HEK293 (cell line): ENCODE results near the gene PHACTR3.

Source experiments
- CTCF ChIA-PET: fragments of 350-600 bp; formaldehyde crosslinking; extraction: SDS; loops from one replicate; lab custom pipeline; 2021; ENCODE audit warnings: antibody characterized with exemption; lab: Yijun Ruan, JAX
- POLR2A ChIA-PET: fragments of 300-600 bp; formaldehyde crosslinking; extraction: SDS; loops from one replicate; lab custom pipeline; 2020; ENCODE audit warnings: antibody characterized with exemption, inconsistent platforms; lab: Yijun Ruan, JAX
- H3K27ac ChIP-seq: fragments of 200-500 bp; sonication (Bioruptor generic); 2 replicates; pipeline ENCODE4 v1.5.1; 2014; ENCODE audit warnings: low read depth, low read length, control low read depth, inconsistent platforms; ENCODE audit errors: extremely low read depth
- H3K36me3 ChIP-seq, 2 experiments: fragments of 200-500 bp in 1 of 2; sonication (Bioruptor generic) in 1 of 2; 1 replicate in 1 of 2; 2 replicates in 1 of 2; pipeline ENCODE4 v1.5.1; 2014 to 2017; ENCODE audit warnings: inconsistent platforms in 2 of 2, low read length in 2 of 2; ENCODE audit not compliant: control insufficient read depth in 2 of 2, insufficient read depth in 1 of 2
- H3K4me1 ChIP-seq: fragments of 200-500 bp; sonication (Bioruptor generic); 2 replicates; pipeline ENCODE4 v1.5.1; 2014; ENCODE audit warnings: mild to moderate bottlenecking, low read length, inconsistent platforms; ENCODE audit not compliant: control insufficient read depth, insufficient read depth
- H3K4me3 ChIP-seq: 2 replicates; pipeline ENCODE4 v1.5.1; 2011; ENCODE audit warnings: low read depth, mild to moderate bottlenecking, control low read depth, low read length, moderate library complexity
- H3K9me3 ChIP-seq: fragments of 200-500 bp; sonication (Bioruptor generic); 2 replicates; pipeline ENCODE4 v1.5.1; 2014; ENCODE audit warnings: low read depth, low read length, inconsistent platforms; ENCODE audit not compliant: control insufficient read depth, insufficient read depth
- KLF1 ChIP-seq: fragments of 450-650 bp; formaldehyde crosslinking; IDR thresholded peaks from 2 replicates; pipeline ENCODE4 v1.5.1; 2016; ENCODE audit warnings: missing biosample characterization, missing genetic modification characterization
- KLF16 ChIP-seq: fragments of 450-650 bp; formaldehyde crosslinking; IDR thresholded peaks from 2 replicates; pipeline ENCODE4 v1.5.1; 2017; ENCODE audit warnings: missing biosample characterization, missing genetic modification characterization
- KLF8 ChIP-seq: fragments of 450-650 bp; formaldehyde crosslinking; IDR thresholded peaks from 2 replicates; pipeline ENCODE4 v1.5.1; 2016; ENCODE audit warnings: missing biosample characterization, missing genetic modification characterization
- SCRT2 ChIP-seq: fragments of 450-650 bp; formaldehyde crosslinking; IDR thresholded peaks from 2 replicates; pipeline ENCODE4 v1.5.1; 2016; ENCODE audit warnings: missing biosample characterization, missing genetic modification characterization
- ZBTB20 ChIP-seq: fragments of 450-650 bp; formaldehyde crosslinking; IDR thresholded peaks from 2 replicates; pipeline ENCODE4 v1.5.1; 2016; ENCODE audit warnings: missing biosample characterization, missing genetic modification characterization
- ZEB2 ChIP-seq: fragments of 450-650 bp; formaldehyde crosslinking; IDR thresholded peaks from 2 replicates; pipeline ENCODE4 v1.5.1; 2016; ENCODE audit warnings: missing biosample characterization, missing genetic modification characterization
- ZFP69B ChIP-seq: fragments of 450-650 bp; formaldehyde crosslinking; IDR thresholded peaks from 2 replicates; pipeline ENCODE4 v1.5.1; 2016; ENCODE audit warnings: missing biosample characterization, missing genetic modification characterization
- ZIC2 ChIP-seq: fragments of 450-650 bp; formaldehyde crosslinking; IDR thresholded peaks from 2 replicates; pipeline ENCODE4 v1.5.1; 2016; ENCODE audit warnings: missing biosample characterization, missing genetic modification characterization
- ZNF112 ChIP-seq: fragments of 450-650 bp; formaldehyde crosslinking; IDR thresholded peaks from 2 replicates; pipeline ENCODE4 v1.5.0; 2017; ENCODE audit warnings: missing biosample characterization, missing genetic modification characterization
- ZNF121 ChIP-seq: fragments of 450-650 bp; formaldehyde crosslinking; IDR thresholded peaks from 2 replicates; pipeline ENCODE4 v1.5.1; 2016; ENCODE audit warnings: missing biosample characterization, missing genetic modification characterization
- ZNF132 ChIP-seq: fragments of 450-650 bp; formaldehyde crosslinking; IDR thresholded peaks from 2 replicates; pipeline ENCODE4 v1.5.1; 2017; ENCODE audit warnings: missing biosample characterization, missing genetic modification characterization, borderline replicate concordance
- ZNF211 ChIP-seq: fragments of 450-650 bp; formaldehyde crosslinking; IDR thresholded peaks from 2 replicates; pipeline ENCODE4 v1.5.1; 2016; ENCODE audit warnings: low read depth, missing biosample characterization, missing genetic modification characterization
- ZNF214 ChIP-seq: fragments of 450-650 bp; formaldehyde crosslinking; IDR thresholded peaks from 2 replicates; pipeline ENCODE4 v1.5.1; 2017; ENCODE audit warnings: missing biosample characterization, mild to moderate bottlenecking, missing genetic modification characterization, borderline replicate concordance
- ZNF433 ChIP-seq: fragments of 450-650 bp; formaldehyde crosslinking; IDR thresholded peaks from 2 replicates; pipeline ENCODE4 v1.5.1; 2016; ENCODE audit warnings: missing biosample characterization, missing genetic modification characterization, low read depth
- ZNF473 ChIP-seq: fragments of 450-650 bp; formaldehyde crosslinking; IDR thresholded peaks from 2 replicates; pipeline ENCODE4 v1.5.1; 2017; ENCODE audit warnings: missing biosample characterization, missing genetic modification characterization
- ZNF596 ChIP-seq: fragments of 450-650 bp; IDR thresholded peaks from 2 replicates; pipeline ENCODE4 v1.5.0; 2018; ENCODE audit warnings: missing biosample characterization, mild to moderate bottlenecking, missing genetic modification characterization, moderate library complexity
- ZNF600 ChIP-seq: fragments of 450-650 bp; formaldehyde crosslinking; IDR thresholded peaks from 2 replicates; pipeline ENCODE4 v1.5.1; 2016; ENCODE audit warnings: missing biosample characterization, missing genetic modification characterization
- ZNF664 ChIP-seq: fragments of 450-650 bp; formaldehyde crosslinking; IDR thresholded peaks from 2 replicates; pipeline ENCODE4 v1.5.1; 2016; ENCODE audit warnings: missing biosample characterization, missing genetic modification characterization
- ZNF768 ChIP-seq: fragments of 450-650 bp; formaldehyde crosslinking; IDR thresholded peaks from 2 replicates; pipeline ENCODE4 v1.5.1; 2018; ENCODE audit warnings: missing biosample characterization, mild to moderate bottlenecking, missing genetic modification characterization
- ZNF791 ChIP-seq: fragments of 450-650 bp; formaldehyde crosslinking; IDR thresholded peaks from 2 replicates; pipeline ENCODE4 v1.5.1; 2016; ENCODE audit warnings: missing biosample characterization, missing genetic modification characterization
- ZNF792 ChIP-seq: fragments of 450-650 bp; formaldehyde crosslinking; IDR thresholded peaks from 2 replicates; pipeline ENCODE4 v1.5.1; 2016; ENCODE audit warnings: missing biosample characterization, missing genetic modification characterization
- ZNF837 ChIP-seq: fragments of 450-650 bp; formaldehyde crosslinking; IDR thresholded peaks from 2 replicates; pipeline ENCODE4 v1.5.1; 2016; ENCODE audit warnings: missing biosample characterization, missing genetic modification characterization
- ZSCAN30 ChIP-seq: fragments of 450-650 bp; IDR thresholded peaks from 2 replicates; pipeline ENCODE4 v1.5.1; 2018; ENCODE audit warnings: missing biosample characterization, mild to moderate bottlenecking, missing genetic modification characterization, moderate library complexity
- ZXDB ChIP-seq: fragments of 450-650 bp; formaldehyde crosslinking; IDR thresholded peaks from 2 replicates; pipeline ENCODE4 v1.5.1; 2016; ENCODE audit warnings: missing biosample characterization, missing genetic modification characterization
- TF ChIP-seq, protein P1 (sequence below): fragments of 450-650 bp; formaldehyde crosslinking; IDR thresholded peaks from 2 replicates; pipeline ENCODE4 v1.5.1; 2017; ENCODE audit warnings: missing biosample characterization, mild to moderate bottlenecking, missing genetic modification characterization, moderate library complexity
- TF ChIP-seq, protein P2 (sequence below): fragments of 450-650 bp; formaldehyde crosslinking; IDR thresholded peaks from 2 replicates; pipeline ENCODE4 v1.5.1; 2016; ENCODE audit warnings: missing biosample characterization, missing genetic modification characterization
- TF ChIP-seq, protein P3 (sequence below): fragments of 450-650 bp; IDR thresholded peaks from 2 replicates; pipeline ENCODE4 v1.5.1; 2018; ENCODE audit warnings: missing biosample characterization, mild to moderate bottlenecking, missing genetic modification characterization
- TF ChIP-seq, protein P4 (sequence below): fragments of 450-650 bp; formaldehyde crosslinking; IDR thresholded peaks from 2 replicates; pipeline ENCODE4 v1.5.1; 2016; ENCODE audit warnings: missing biosample characterization, missing genetic modification characterization

The PHACTR3 gene

GRCh38 chr20:59825563-59825920, 221.2 kb downstream of the PHACTR3 start:
- no peak overlapping the region for H3K27ac ChIP-seq
- H3K4me3 ChIP-seq = no peak overlapping the region
- CTCF ChIA-PET = no interaction called here
- no peaks in the 10 kb centered on the region; the same call in 1 of the 2 replicates for H3K4me1 ChIP-seq
- H3K36me3 ChIP-seq = no peaks in the 10 kb centered on the region
- POLR2A ChIA-PET = no interaction called here
- no peaks in the 10 kb centered on the region for H3K9me3 ChIP-seq
- TF ChIP-seq ZNF132 (tag by site-specific recombination) (no peak), ZNF664 (no peak), SCRT2 (tag by site-specific recombination) (no peak), KLF1 (tag by site-specific recombination) (no peak), ZXDB (tag by site-specific recombination) (no peak), KLF8 (tag by site-specific recombination) (no peak), ZNF112 (no peak), ZEB2 (no peak), ZNF214 (tag by site-specific recombination) (no peak)
- TF ChIP-seq, protein P1, sequence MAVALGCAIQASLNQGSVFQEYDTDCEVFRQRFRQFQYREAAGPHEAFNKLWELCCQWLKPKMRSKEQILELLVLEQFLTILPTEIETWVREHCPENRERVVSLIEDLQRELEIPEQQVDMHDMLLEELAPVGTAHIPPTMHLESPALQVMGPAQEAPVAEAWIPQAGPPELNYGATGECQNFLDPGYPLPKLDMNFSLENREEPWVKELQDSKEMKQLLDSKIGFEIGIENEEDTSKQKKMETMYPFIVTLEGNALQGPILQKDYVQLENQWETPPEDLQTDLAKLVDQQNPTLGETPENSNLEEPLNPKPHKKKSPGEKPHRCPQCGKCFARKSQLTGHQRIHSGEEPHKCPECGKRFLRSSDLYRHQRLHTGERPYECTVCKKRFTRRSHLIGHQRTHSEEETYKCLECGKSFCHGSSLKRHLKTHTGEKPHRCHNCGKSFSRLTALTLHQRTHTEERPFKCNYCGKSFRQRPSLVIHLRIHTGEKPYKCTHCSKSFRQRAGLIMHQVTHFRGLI (tag by site-specific recombination) = no peak

GRCh38 chr20:59825944-59826759, 221.8 kb downstream of the PHACTR3 start:
- CTCF ChIA-PET = interaction anchor here (0.7 kb wide), 1 partner anchor 95 kb away, joined by 3 read pairs; no protein-coding TSS in a partner anchor
- Histone ChIP-seq H3K36me3 (no peaks in the 10 kb centered on the region), H3K9me3 (no peaks in the 10 kb centered on the region), H3K4me1 (no peaks in the 10 kb centered on the region), H3K27ac (no peak overlapping the region), H3K4me3 (no peak overlapping the region)
- POLR2A ChIA-PET = no interaction called here
- TF ChIP-seq, protein P2, sequence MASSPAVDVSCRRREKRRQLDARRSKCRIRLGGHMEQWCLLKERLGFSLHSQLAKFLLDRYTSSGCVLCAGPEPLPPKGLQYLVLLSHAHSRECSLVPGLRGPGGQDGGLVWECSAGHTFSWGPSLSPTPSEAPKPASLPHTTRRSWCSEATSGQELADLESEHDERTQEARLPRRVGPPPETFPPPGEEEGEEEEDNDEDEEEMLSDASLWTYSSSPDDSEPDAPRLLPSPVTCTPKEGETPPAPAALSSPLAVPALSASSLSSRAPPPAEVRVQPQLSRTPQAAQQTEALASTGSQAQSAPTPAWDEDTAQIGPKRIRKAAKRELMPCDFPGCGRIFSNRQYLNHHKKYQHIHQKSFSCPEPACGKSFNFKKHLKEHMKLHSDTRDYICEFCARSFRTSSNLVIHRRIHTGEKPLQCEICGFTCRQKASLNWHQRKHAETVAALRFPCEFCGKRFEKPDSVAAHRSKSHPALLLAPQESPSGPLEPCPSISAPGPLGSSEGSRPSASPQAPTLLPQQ = peak; percentile 94
- TF ChIP-seq, protein P3, sequence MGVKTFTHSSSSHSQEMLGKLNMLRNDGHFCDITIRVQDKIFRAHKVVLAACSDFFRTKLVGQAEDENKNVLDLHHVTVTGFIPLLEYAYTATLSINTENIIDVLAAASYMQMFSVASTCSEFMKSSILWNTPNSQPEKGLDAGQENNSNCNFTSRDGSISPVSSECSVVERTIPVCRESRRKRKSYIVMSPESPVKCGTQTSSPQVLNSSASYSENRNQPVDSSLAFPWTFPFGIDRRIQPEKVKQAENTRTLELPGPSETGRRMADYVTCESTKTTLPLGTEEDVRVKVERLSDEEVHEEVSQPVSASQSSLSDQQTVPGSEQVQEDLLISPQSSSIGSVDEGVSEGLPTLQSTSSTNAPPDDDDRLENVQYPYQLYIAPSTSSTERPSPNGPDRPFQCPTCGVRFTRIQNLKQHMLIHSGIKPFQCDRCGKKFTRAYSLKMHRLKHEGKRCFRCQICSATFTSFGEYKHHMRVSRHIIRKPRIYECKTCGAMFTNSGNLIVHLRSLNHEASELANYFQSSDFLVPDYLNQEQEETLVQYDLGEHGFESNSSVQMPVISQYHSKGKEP (tag by site-specific recombination) = no peak
- TF ChIP-seq ZNF837 (tag by site-specific recombination) = no peak
- peak; percentile 17; the same call in 1 of the 2 replicates for TF ChIP-seq KLF1 (tag by site-specific recombination)
- no peak for TF ChIP-seq KLF16 (tag by site-specific recombination)
- TF ChIP-seq ZNF473 (tag by site-specific recombination) = no peak
- TF ChIP-seq ZIC2 (tag by site-specific recombination) = peak; percentile 75
- no peak for TF ChIP-seq ZNF211 (tag by site-specific recombination)
- peak; percentile 81 for TF ChIP-seq ZFP69B (tag by site-specific recombination)
- TF ChIP-seq ZNF768 = no peak
- no peak for TF ChIP-seq ZNF792
- TF ChIP-seq ZNF791 (tag by site-specific recombination) = no peak
- no peak for TF ChIP-seq ZBTB20 (tag by site-specific recombination)
- TF ChIP-seq, protein P4, sequence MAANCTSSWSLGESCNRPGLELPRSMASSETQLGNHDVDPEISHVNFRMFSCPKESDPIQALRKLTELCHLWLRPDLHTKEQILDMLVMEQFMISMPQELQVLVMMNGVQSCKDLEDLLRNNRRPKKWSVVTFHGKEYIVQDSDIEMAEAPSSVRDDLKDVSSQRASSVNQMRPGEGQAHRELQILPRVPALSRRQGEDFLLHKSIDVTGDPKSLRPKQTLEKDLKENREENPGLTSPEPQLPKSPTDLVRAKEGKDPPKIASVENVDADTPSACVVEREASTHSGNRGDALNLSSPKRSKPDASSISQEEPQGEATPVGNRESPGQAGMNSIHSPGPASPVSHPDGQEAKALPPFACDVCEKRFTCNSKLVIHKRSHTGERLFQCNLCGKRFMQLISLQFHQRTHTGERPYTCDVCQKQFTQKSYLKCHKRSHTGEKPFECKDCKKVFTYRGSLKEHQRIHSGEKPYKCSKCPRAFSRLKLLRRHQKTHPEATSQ (tag by site-specific recombination) = no peak
- no peak for TF ChIP-seq ZNF433 (tag by site-specific recombination)
- no peak for TF ChIP-seq ZNF596 (tag by site-specific recombination)
- no peak for TF ChIP-seq SCRT2 (tag by site-specific recombination)
- TF ChIP-seq ZNF600 (tag by site-specific recombination) = peak; percentile 84
- no peak for TF ChIP-seq ZNF121 (tag by site-specific recombination)
- no peak for TF ChIP-seq ZSCAN30 (tag by site-specific recombination)
